ENCODE measurements around the gene SGF29.
"Not testable (repeated sequence)": the region's sequence is repeated elsewhere in the genome, so short reads cannot be mapped to it uniquely, and the experiment has no call there.

SGF29 gene

GRCh38 chr16:28569021-28569420 is 15.3 kb downstream of the SGF29 start:
- peak; percentile 9 for DNase-seq

- no peak for DNase-seq
These were observed 16.4 kb downstream of the SGF29 start for GRCh38 chr16:28569968-28570752.

- peak; percentile 11 for DNase-seq
These were observed 19.2 kb downstream of the SGF29 start for GRCh38 chr16:28572696-28573510.

- no peak for DNase-seq
These were observed 20.3 kb downstream of the SGF29 start for GRCh38 chr16:28573738-28574718.

- DNase-seq = no peak
These were observed 21.2 kb downstream of the SGF29 start for GRCh38 chr16:28574925-28575324.

- no peak for DNase-seq
These were observed 21.9 kb downstream of the SGF29 start for GRCh38 chr16:28575446-28576109.

- no peak for DNase-seq
These were observed 27.1 kb downstream of the SGF29 start for GRCh38 chr16:28580726-28581315.

GRCh38 chr16:28585674-28586073 is 32.0 kb downstream of the SGF29 start:
- no peak for DNase-seq

- no peak for DNase-seq
These were observed 32.7 kb downstream of the SGF29 start for GRCh38 chr16:28586466-28586865.

GRCh38 chr16:28587386-28587785 is 33.7 kb downstream of the SGF29 start:
- no peak for DNase-seq

- DNase-seq = no peak
These were observed 35.3 kb downstream of the SGF29 start for GRCh38 chr16:28589069-28589468.

- no peak for DNase-seq
These were observed 36.2 kb downstream of the SGF29 start for GRCh38 chr16:28589930-28590329.

- DNase-seq = no peak
These were observed 36.9 kb downstream of the SGF29 start for GRCh38 chr16:28590384-28591340.

- no peak for DNase-seq
These were observed 37.6 kb downstream of the SGF29 start for GRCh38 chr16:28591355-28591754.

- DNase-seq = no peak
These were observed 38.8 kb downstream of the SGF29 start for GRCh38 chr16:28592511-28592910.

GRCh38 chr16:28592979-28593553 is 39.3 kb downstream of the SGF29 start:
- DNase-seq = no peak

- not testable (repeated sequence) for DNase-seq
These were observed 41.7 kb downstream of the SGF29 start for GRCh38 chr16:28595451-28595850.

GRCh38 chr16:28596115-28596630 is 42.5 kb downstream of the SGF29 start:
- DNase-seq = no peak

- DNase-seq = peak; percentile 75
These were observed 43.3 kb downstream of the SGF29 start, which contains the start of gene SULT1A2 for GRCh38 chr16:28596840-28597691. SULT1A2 (minus strand) TSS chr16:28597050; CDS start chr16:28595930, 1,120 bp downstream.

All from MV-4-11 (cell line).